SK-N-SH (cell line): Measurements from ENCODE around the gene BRSK1.
"Not testable (repeated sequence)": the region's sequence is repeated elsewhere in the genome, so short reads cannot be mapped to it uniquely, and the experiment has no call there.

Experiments
- FOXJ3 ChIP-seq: sonication (generic); formaldehyde crosslinking; IDR thresholded peaks from 2 replicates; pipeline ENCODE4 v1.5.1; 2020; ENCODE audit warnings: mild to moderate bottlenecking, missing genetic modification reagents
- RCOR1 ChIP-seq: fragments of 150-350 bp; IDR thresholded peaks from 2 replicates; pipeline ENCODE4 v1.6.1; 2017; ENCODE audit warnings: antibody characterized with exemption, low read length
- TAF1 ChIP-seq: IDR thresholded peaks from 2 replicates; pipeline ENCODE4 v1.6.1; 2012; ENCODE audit warnings: low read depth, mild to moderate bottlenecking, low read length, moderate library complexity, borderline replicate concordance
- TF ChIP-seq, protein P1 (sequence below): fragments of 200-600 bp; sonication (generic); IDR thresholded peaks from 2 replicates; pipeline ENCODE4 v1.6.1; 2017; ENCODE audit warnings: antibody characterized with exemption, mild to moderate bottlenecking, moderate library complexity

GRCh38 chr19:55329791-55330190, 46.0 kb downstream of the BRSK1 start:
- TF ChIP-seq RCOR1; FOXJ3 (CRISPR knock-in tag); TAF1: not testable (repeated sequence)
- TF ChIP-seq, protein P1, sequence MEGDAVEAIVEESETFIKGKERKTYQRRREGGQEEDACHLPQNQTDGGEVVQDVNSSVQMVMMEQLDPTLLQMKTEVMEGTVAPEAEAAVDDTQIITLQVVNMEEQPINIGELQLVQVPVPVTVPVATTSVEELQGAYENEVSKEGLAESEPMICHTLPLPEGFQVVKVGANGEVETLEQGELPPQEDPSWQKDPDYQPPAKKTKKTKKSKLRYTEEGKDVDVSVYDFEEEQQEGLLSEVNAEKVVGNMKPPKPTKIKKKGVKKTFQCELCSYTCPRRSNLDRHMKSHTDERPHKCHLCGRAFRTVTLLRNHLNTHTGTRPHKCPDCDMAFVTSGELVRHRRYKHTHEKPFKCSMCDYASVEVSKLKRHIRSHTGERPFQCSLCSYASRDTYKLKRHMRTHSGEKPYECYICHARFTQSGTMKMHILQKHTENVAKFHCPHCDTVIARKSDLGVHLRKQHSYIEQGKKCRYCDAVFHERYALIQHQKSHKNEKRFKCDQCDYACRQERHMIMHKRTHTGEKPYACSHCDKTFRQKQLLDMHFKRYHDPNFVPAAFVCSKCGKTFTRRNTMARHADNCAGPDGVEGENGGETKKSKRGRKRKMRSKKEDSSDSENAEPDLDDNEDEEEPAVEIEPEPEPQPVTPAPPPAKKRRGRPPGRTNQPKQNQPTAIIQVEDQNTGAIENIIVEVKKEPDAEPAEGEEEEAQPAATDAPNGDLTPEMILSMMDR = not testable (repeated sequence)
